ENCODE data around the gene NR0B2. TPM values are rescaled to one million over a fixed set of nuclear protein-coding genes. Genes with fewer than 3 reads are reported as not detected.

Gene NR0B2
- total and polyA plus RNA-seq, 5 donors, result 4.2 to 9.6 (median 7.1) TPM

DNA sequence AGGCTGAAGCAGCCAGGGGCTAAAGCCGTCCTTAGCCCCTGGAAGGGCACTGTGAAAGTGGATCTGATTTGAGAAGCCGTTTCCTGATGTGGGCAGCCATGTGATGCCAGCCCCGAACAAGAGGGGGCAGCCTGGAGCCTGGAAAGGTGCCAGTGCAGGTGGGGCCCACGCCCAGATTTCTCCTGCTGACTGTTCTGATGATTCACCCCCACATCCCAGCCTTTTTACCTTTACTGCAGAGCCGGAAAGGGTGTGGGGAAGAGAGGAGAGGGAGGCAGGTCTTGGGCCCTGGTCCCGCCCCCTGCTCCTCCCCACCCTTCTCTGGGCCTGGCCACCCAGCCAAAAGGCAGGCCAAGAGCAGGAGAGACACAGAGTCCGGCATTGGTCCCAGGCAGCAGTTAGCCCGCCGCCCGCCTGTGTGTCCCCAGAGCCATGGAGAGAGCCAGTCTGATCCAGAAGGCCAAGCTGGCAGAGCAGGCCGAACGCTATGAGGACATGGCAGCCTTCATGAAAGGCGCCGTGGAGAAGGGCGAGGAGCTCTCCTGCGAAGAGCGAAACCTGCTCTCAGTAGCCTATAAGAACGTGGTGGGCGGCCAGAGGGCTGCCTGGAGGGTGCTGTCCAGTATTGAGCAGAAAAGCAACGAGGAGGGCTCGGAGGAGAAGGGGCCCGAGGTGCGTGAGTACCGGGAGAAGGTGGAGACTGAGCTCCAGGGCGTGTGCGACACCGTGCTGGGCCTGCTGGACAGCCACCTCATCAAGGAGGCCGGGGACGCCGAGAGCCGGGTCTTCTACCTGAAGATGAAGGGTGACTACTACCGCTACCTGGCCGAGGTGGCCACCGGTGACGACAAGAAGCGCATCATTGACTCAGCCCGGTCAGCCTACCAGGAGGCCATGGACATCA lies 50.7 kb downstream of the NR0B2 start, which contains the start of gene SFN:
SFN (plus strand) TSS at position 369 of the 904 bp plus-strand sequence; CDS start at position 433, 64 bp downstream.
- intact Hi-C loops (cut with DNase I), result no loop called here
- ATAC-seq (no peak), DNase-seq (peak; percentile 36 to 65 (median 63))
- peaks cover 2% of the 10 kb centered on the region for H3K4me1 ChIP-seq (ENCODE audit: control insufficient read depth, insufficient read depth, low read length)
- no peaks in the 10 kb centered on the region for H3K9me3 ChIP-seq (ENCODE audit: control insufficient read depth, low read length)
- no peaks in the 10 kb centered on the region for H3K27me3 ChIP-seq (ENCODE audit: control insufficient read depth, insufficient read depth)
- WGBS, result 83% methylated on average over 37 of the region's 37 CpGs
- no peak within 1 kb of the TSS for H3K27ac ChIP-seq (ENCODE audit: low read length)
- no peak within 1 kb of the TSS for H3K4me3 ChIP-seq (ENCODE audit: low read length)

DNA sequence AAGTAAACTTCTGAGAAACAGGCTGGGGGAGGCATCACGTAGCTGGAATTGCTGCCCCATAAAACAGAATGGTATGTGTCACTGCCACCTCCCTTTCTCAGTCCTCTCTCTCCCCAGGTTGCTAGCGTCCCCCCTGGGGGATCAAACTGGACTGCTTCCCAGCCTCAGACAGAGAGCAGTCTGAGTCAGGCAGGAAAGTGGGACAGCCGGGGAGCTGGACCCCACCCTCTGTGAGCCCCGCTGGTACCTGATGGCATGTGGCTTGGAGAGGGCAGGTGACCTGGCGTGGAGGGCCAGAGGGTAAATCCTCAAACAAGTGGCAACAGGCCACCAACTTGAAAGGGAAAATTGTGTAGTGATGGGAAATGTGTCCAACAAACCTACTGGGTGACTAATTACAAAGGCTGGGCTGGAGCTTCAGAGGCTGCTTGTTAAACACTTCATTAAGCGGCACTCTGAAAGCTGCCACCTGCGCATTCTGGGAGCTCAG lies 51.8 kb downstream of the NR0B2 start:
- Histone ChIP-seq H3K27ac (ENCODE audit: low read length) (no peak overlapping the region), H3K27me3 (ENCODE audit: control insufficient read depth, insufficient read depth) (no peaks in the 10 kb centered on the region), H3K9me3 (ENCODE audit: control insufficient read depth, low read length) (no peaks in the 10 kb centered on the region), H3K4me1 (ENCODE audit: control insufficient read depth, insufficient read depth, low read length) (peaks cover 2% of the 10 kb centered on the region), H3K4me3 (ENCODE audit: low read length) (no peak overlapping the region)
- peak in 1 of 3 donors; percentile 39 for DNase-seq
- ATAC-seq, result no peak
- intact Hi-C loops (cut with DNase I), result no loop called here
- WGBS, result 80% methylated on average over 7 of the region's 7 CpGs

Other genes starting within 250 kb of the NR0B2 start
- gene ARID1A, start 218.0 kb downstream of the NR0B2 start, total RNA-seq, result 10 to 100 TPM; 33.1 to 45.3 (median 40.0) TPM
- 15.7 TPM for gene ARID1A, start 218.0 kb downstream of the NR0B2 start, polyA plus RNA-seq
- 1 to 10 TPM; 5.2 to 7.3 (median 5.9) TPM for gene PIGV, start 126.0 kb downstream of the NR0B2 start, total RNA-seq
- 3.9 TPM for gene PIGV, start 126.0 kb downstream of the NR0B2 start, polyA plus RNA-seq
- 10 to 100 TPM; 11.8 to 14.4 (median 13.5) TPM for gene ZDHHC18, start 87.3 kb downstream of the NR0B2 start, total RNA-seq
- 12.3 TPM for gene ZDHHC18, start 87.3 kb downstream of the NR0B2 start, polyA plus RNA-seq
- under 1 TPM in 2 of 4 donors, not detected in 2; 0.23 to 0.24 TPM for gene SFN, start 50.8 kb downstream of the NR0B2 start, total RNA-seq
- gene SFN, start 50.8 kb downstream of the NR0B2 start, polyA plus RNA-seq, result 0.20 TPM
- 10 to 100 TPM; 14.8 to 18.4 (median 15.8) TPM for gene GPN2, start 23.7 kb downstream of the NR0B2 start, total RNA-seq
- 10.4 TPM for gene GPN2, start 23.7 kb downstream of the NR0B2 start, polyA plus RNA-seq
- 10 to 100 TPM in 2 of 4 donors, 1 to 10 TPM in 2; 7.9 to 11.7 (median 9.8) TPM for gene GPATCH3, start 13.5 kb downstream of the NR0B2 start, total RNA-seq
- 6.0 TPM for gene GPATCH3, start 13.5 kb downstream of the NR0B2 start, polyA plus RNA-seq
- gene NUDC, start 7.8 kb upstream of the NR0B2 start, total RNA-seq, result 10 to 100 TPM; 71.7 to 89.1 (median 76.4) TPM
- 83.0 TPM for gene NUDC, start 7.8 kb upstream of the NR0B2 start, polyA plus RNA-seq
- gene KDF1, start 46.5 kb upstream of the NR0B2 start, total RNA-seq, result 1 to 10 TPM in 1 of 4 donors, under 1 TPM in 3; 0.19 to 1.2 (median 0.88) TPM
- 0.54 TPM for gene KDF1, start 46.5 kb upstream of the NR0B2 start, polyA plus RNA-seq
- 10 to 100 TPM; 45.9 to 52.4 (median 49.1) TPM for gene TRNP1, start 79.7 kb upstream of the NR0B2 start, total RNA-seq
- 64.6 TPM for gene TRNP1, start 79.7 kb upstream of the NR0B2 start, polyA plus RNA-seq
- gene TENT5B, start 98.9 kb upstream of the NR0B2 start, total RNA-seq, result 10 to 100 TPM; 27.5 to 32.4 (median 30.7) TPM
- gene TENT5B, start 98.9 kb upstream of the NR0B2 start, polyA plus RNA-seq, result 28.6 TPM
- gene SLC9A1, start 241.2 kb upstream of the NR0B2 start, total RNA-seq, result 10 to 100 TPM; 22.8 to 39.3 (median 35.4) TPM
- gene SLC9A1, start 241.2 kb upstream of the NR0B2 start, polyA plus RNA-seq, result 21.5 TPM